HG03442 (cell line): ENCODE data around the gene TBX10.
"Not testable (repeated sequence)": the region's sequence is repeated elsewhere in the genome, so short reads cannot be mapped to it uniquely, and the experiment has no call there.

Experiments
- ATAC-seq: cut with Tn5 transposase; IDR thresholded peaks from one replicate; pipeline ENCODE4 v1.9.1; 2021; ENCODE audit warnings: mild to moderate bottlenecking, moderate library complexity; ENCODE audit not compliant: unreplicated experiment

Gene TBX10

GRCh38 chr11:67604815-67605214 is 34.7 kb downstream of the TBX10 start:
- no peak for ATAC-seq

- not testable (repeated sequence) for ATAC-seq
Measured at GRCh38 chr11:67604119-67604518, 35.4 kb downstream of the TBX10 start.

- no peak for ATAC-seq
Measured at GRCh38 chr11:67601098-67601497, 38.5 kb downstream of the TBX10 start.

GRCh38 chr11:67600324-67601029 is 39.1 kb downstream of the TBX10 start:
- no peak for ATAC-seq

GRCh38 chr11:67599149-67599548 is 40.4 kb downstream of the TBX10 start:
- no peak for ATAC-seq

GRCh38 chr11:67597963-67598362 is 41.6 kb downstream of the TBX10 start:
- ATAC-seq = not testable (repeated sequence)

GRCh38 chr11:67597458-67597857 is 42.1 kb downstream of the TBX10 start:
- not testable (repeated sequence) for ATAC-seq

GRCh38 chr11:67596753-67597300 is 42.7 kb downstream of the TBX10 start:
- ATAC-seq = no peak

GRCh38 chr11:67594480-67594879 is 45.1 kb downstream of the TBX10 start:
- no peak for ATAC-seq

GRCh38 chr11:67593565-67593905 is 46.0 kb downstream of the TBX10 start:
- ATAC-seq = no peak

GRCh38 chr11:67592880-67593564 is 46.5 kb downstream of the TBX10 start:
- ATAC-seq = no peak

GRCh38 chr11:67588899-67589415 is 50.6 kb downstream of the TBX10 start:
- not testable (repeated sequence) for ATAC-seq

- no peak for ATAC-seq
Measured at GRCh38 chr11:67588136-67588503, 51.4 kb downstream of the TBX10 start.

- no peak for ATAC-seq
Measured at GRCh38 chr11:67586568-67587250, 52.9 kb downstream of the TBX10 start.

- no peak for ATAC-seq
Measured at GRCh38 chr11:67585911-67586310, 53.7 kb downstream of the TBX10 start.

- ATAC-seq = no peak
Measured at GRCh38 chr11:67584881-67585873, 54.4 kb downstream of the TBX10 start.

GRCh38 chr11:67584205-67584880 is 55.2 kb downstream of the TBX10 start:
- ATAC-seq = no peak

GRCh38 chr11:67583247-67584204 is 56.0 kb downstream of the TBX10 start, which contains the start of gene GSTP1:
TSS of gene GSTP1 (plus strand) at chr11:67583812. CDS start at chr11:67583844, 32 bp downstream.
- ATAC-seq = peak; percentile 71
